ENCODE results near the gene MAGEA10. TPM values are rescaled to one million over a fixed set of nuclear protein-coding genes. Genes with fewer than 3 reads are reported as not detected.

The MAGEA10 gene
- total and polyA plus RNA-seq, 9 of the 15 experiments (the other 6 are each of a cell fraction or from before 2014, with no cell fraction given), result 0.06 to 0.45 (median 0.15) TPM; not detected in 4

- TF ChIP-seq ZNF175 (CRISPR knock-in tag; IDR thresholded peaks at IDR 0.05; ENCODE audit: low read depth), result peak; percentile 49; the same call in 1 of the 2 replicates
- peak; percentile 63 for TF ChIP-seq MEIS2 (IDR thresholded peaks at IDR 0.05; ENCODE audit: partially characterized antibody)
- TF ChIP-seq RBFOX2 (IDR thresholded peaks at IDR 0.05; ENCODE audit: low read depth, low read length), result no peak
- no peak for TF ChIP-seq NONO (IDR thresholded peaks at IDR 0.05; ENCODE audit: low read depth in 2 of 2, low read length in 1 of 2)
- peak in 1 of 2 experiments; percentile 46; a peak in 1 of 4 replicates for TF ChIP-seq TBL1XR1 (IDR thresholded peaks at IDR 0.05; ENCODE audit: low read length in 2 of 2)
- no peak for TF ChIP-seq POLR2G (IDR thresholded peaks at IDR 0.05; ENCODE audit: low read depth, low read length)
- no peak for TF ChIP-seq KLF13 (tag; IDR thresholded peaks at IDR 0.05; ENCODE audit: borderline replicate concordance, low read depth)
- no peak for TF ChIP-seq ZNF764 (CRISPR knock-in tag; IDR thresholded peaks at IDR 0.05; ENCODE audit: low read depth)
- TF ChIP-seq GATA2 (CRISPR knock-in tag; IDR thresholded peaks at IDR 0.05), result peak; percentile 47
- TF ChIP-seq LARP7 (IDR thresholded peaks at IDR 0.05), result no peak
- no peak for TF ChIP-seq SAP30 (IDR thresholded peaks at IDR 0.05; ENCODE audit: borderline replicate concordance, insufficient read depth, low read depth, low read length, poor library complexity, severe bottlenecking)
- no peak for TF ChIP-seq ELK3 (CRISPR knock-in tag; IDR thresholded peaks at IDR 0.05)
- TF ChIP-seq CTBP1 (IDR thresholded peaks at IDR 0.05; ENCODE audit: borderline replicate concordance), result peak; percentile 72
- peak; percentile 66 for TF ChIP-seq DPF2 (IDR thresholded peaks at IDR 0.05)
- TF ChIP-seq, protein P1, sequence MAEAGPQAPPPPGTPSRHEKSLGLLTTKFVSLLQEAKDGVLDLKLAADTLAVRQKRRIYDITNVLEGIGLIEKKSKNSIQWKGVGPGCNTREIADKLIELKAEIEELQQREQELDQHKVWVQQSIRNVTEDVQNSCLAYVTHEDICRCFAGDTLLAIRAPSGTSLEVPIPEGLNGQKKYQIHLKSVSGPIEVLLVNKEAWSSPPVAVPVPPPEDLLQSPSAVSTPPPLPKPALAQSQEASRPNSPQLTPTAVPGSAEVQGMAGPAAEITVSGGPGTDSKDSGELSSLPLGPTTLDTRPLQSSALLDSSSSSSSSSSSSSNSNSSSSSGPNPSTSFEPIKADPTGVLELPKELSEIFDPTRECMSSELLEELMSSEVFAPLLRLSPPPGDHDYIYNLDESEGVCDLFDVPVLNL (CRISPR knock-in tag; IDR thresholded peaks at IDR 0.05; ENCODE audit: low read depth), result no peak
- TF ChIP-seq CBFA2T2 (conservative IDR thresholded peaks at IDR 0.05), result peak; percentile 79
- TF ChIP-seq CREB1 (IDR thresholded peaks at IDR 0.05), result no peak
- TF ChIP-seq CREB1 (CRISPR knock-in tag; IDR thresholded peaks at IDR 0.05), result no peak
- TF ChIP-seq MECOM (CRISPR knock-in tag; IDR thresholded peaks at IDR 0.05), result peak; percentile 73; the same call in 1 of the 2 replicates
- TF ChIP-seq MEF2A (IDR thresholded peaks at IDR 0.05; ENCODE audit: control insufficient read depth, low read depth, low read length), result no peak
- TF ChIP-seq BHLHE40 (IDR thresholded peaks at IDR 0.05; ENCODE audit: low read length), result no peak
- no peak for TF ChIP-seq ETS2 (tag; IDR thresholded peaks at IDR 0.05; ENCODE audit: borderline replicate concordance, poor library complexity, severe bottlenecking)
- TF ChIP-seq LEF1 (IDR thresholded peaks at IDR 0.05), result peak; percentile 53; the same call in 1 of the 2 replicates
- peak; percentile 24 for TF ChIP-seq BRD9 (IDR thresholded peaks at IDR 0.05; ENCODE audit: low read depth, partially characterized antibody)
- peak; percentile 44 for TF ChIP-seq VEZF1 (CRISPR knock-in tag; IDR thresholded peaks at IDR 0.05)
- TF ChIP-seq TAF9B (IDR thresholded peaks at IDR 0.05; ENCODE audit: partially characterized antibody), result peak; percentile 32
These were observed 18.7 kb upstream of the MAGEA10 start (continued) for GRCh38 chrX:152157042-152157441.
